Muscle of leg (tissue), 11 donors: ENCODE data around the gene CSK. TPM values are rescaled to one million over a fixed set of nuclear protein-coding genes. Genes with fewer than 3 reads are reported as not detected.
A peak's percentile ranks its signal among the peaks of the same experiment; 100 is the strongest.

Experiments used
- DNase-seq: peaks from one replicate; pipeline ENCODE4 v3.0.0; 2013
- H3K27ac ChIP-seq: one replicate; pipeline ENCODE4 v1.5.1; 2013; ENCODE audit warnings: mild to moderate bottlenecking, low read length, control low read depth
- H3K27me3 ChIP-seq: one replicate; pipeline ENCODE4 v1.6.1; 2013; ENCODE audit warnings: low read length; ENCODE audit not compliant: control insufficient read depth, insufficient read depth
- H3K36me3 ChIP-seq: one replicate; pipeline ENCODE4 v1.6.1; 2013; ENCODE audit warnings: low read length; ENCODE audit not compliant: control insufficient read depth, insufficient read depth
- H3K4me1 ChIP-seq: one replicate; pipeline ENCODE4 v1.6.1; 2013; ENCODE audit warnings: low read length; ENCODE audit not compliant: control insufficient read depth, insufficient read depth
- H3K4me3 ChIP-seq: one replicate; pipeline ENCODE4 v1.5.1; 2013; ENCODE audit warnings: low read length, control low read depth
- H3K9me3 ChIP-seq: replicated peaks from 2 replicates; pipeline ENCODE4 v1.6.1; 2013; ENCODE audit warnings: low read depth, low read length; ENCODE audit not compliant: control insufficient read depth
- WGBS: methylation state at CpG from one replicate; pipeline ENCODE4 v1.1.5; 2013; ENCODE audit warnings: missing lambda C conversion rate; ENCODE audit not compliant: insufficient coverage; 5-methylcytosine and 5-hydroxymethylcytosine counted together
- polyA plus RNA-seq, 8 donors: library from polyadenylated mRNA; unstranded; fragments of 120-200 nt; gene quantifications; one replicate each; pipeline versions ENCODE4 v1.2.1 to v1.2.3, GENCODE V29; 2013; ENCODE audit warnings: inconsistent platforms in 1 of 8, low replicate concordance in 1 of 8; ENCODE audit not compliant: insufficient read length in 8 of 8, insufficient read depth in 1 of 8
- total RNA-seq: library from RNA; stranded (reverse); fragments of 120-200 nt; gene quantifications from one replicate; pipeline ENCODE4 v1.2.4, GENCODE V29; 2013

Gene CSK
- total and polyA plus RNA-seq, 9 donors, result 13.5 to 47.0 (median 36.2) TPM

- H3K4me3 ChIP-seq, result no peak overlapping the region
These were observed 10.5 kb downstream of the CSK start for GRCh38 chr15:74792227-74793016.

DNA sequence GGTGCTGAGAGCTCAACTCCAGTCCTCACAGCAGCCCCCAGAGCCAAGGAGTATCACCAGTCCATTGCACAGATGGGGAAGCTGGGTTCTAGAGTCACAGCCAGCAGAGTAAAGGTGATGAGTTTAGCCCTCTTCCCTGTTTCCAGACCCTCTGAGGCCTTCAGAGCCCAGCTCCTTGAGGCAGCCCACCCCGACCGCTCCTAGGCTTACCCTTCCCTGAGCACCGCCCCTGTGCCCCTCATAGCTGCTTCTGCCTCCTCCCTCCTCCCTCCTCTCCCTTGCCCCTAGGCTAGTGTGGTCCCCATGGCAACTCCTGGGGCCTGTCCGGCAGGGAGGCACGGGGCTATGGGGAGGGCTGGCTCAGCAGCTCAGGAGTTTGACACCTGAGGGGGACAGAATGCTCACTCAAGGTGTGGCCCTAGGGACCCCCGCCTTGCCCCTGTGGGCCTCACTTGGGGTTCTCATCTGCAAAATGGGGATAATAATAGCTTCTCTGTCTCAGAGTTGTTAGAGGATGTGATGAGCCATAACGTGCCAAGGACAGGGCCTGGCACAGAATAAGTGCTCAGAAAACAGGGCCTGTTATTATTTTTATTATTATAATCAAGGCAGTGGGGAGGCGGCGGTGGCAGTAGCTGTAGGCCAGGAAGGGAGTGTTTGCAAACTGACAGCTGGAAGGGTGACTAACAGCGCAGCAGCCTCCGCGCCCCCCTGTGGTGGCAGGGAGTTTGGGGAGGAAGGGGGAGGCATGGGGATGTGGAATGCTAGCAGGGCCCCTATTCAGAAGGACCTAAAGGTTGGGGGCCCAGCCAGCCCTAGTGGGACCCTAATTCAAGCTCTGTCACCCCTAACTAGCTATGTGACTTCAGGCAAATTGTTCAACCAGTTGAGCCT, 11.5 kb downstream of the CSK start:
- Histone ChIP-seq H3K27ac (no peak overlapping the region), H3K36me3 (peaks cover 21% of the 10 kb centered on the region), H3K9me3 (no peaks in the 10 kb centered on the region), H3K27me3 (no peaks in the 10 kb centered on the region), H3K4me1 (peaks cover 29% of the 10 kb centered on the region), H3K4me3 (no peak overlapping the region)
- 67% methylated on average over 7 of the region's 12 CpGs for WGBS
- DNase-seq, result no peak

More at GRCh38 chr15:74792227-74793016, 10.5 kb downstream of the CSK start:
- WGBS, result 77% methylated on average over 7 of the region's 12 CpGs
- Histone ChIP-seq H3K27ac (no peak overlapping the region), H3K9me3 (no peaks in the 10 kb centered on the region), H3K27me3 (no peaks in the 10 kb centered on the region), H3K4me1 (peaks cover 39% of the 10 kb centered on the region), H3K36me3 (peaks cover 16% of the 10 kb centered on the region)
- DNase-seq, result no peak

DNA sequence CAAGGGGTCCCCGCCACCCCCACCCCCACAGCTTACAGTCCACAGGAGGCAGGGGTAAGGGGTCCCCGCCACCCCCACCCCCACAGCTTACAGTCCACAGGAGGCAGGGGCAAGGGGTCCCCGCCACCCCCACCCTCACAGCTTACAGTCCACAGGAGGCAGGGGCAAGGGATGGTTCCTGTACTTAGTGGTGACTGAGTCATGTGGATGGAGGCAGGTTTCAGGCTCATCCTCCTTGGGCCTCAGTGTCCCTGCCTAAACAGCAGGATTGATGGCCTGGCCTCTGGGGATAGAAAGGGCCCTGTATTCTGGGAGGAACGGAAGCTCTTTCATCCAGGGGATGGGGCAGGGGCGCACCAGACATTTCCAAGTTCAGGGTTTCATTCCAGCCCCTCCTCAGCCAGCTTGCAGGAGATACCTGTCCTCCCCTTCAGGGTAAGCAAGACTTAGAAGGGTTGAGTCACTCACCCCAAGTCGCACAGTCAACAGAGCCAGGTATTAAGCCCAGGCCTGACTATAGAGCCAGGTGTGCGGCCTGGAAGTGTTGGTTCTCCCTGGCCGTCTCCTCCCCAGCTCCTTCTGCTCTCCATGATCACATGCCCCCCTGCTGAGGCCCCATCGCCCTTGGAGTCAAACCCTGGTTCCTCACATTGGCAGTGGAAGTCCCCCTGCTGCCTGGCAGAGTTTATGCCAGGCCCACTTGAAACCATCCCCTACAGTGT, 12.5 kb downstream of the CSK start:
- H3K4me1 ChIP-seq, result peaks cover 19% of the 10 kb centered on the region
- no peaks in the 10 kb centered on the region for H3K9me3 ChIP-seq
- no peak overlapping the region for H3K27ac ChIP-seq
- whole genome bisulfite sequencing, result 69% methylated on average over 3 of the region's 9 CpGs
- H3K36me3 ChIP-seq, result peaks cover 25% of the 10 kb centered on the region
- no peak for DNase-seq
- no peak overlapping the region for H3K4me3 ChIP-seq
- no peaks in the 10 kb centered on the region for H3K27me3 ChIP-seq

- no peak overlapping the region for H3K27ac ChIP-seq
- H3K9me3 ChIP-seq, result no peaks in the 10 kb centered on the region
- peaks cover 30% of the 10 kb centered on the region for H3K36me3 ChIP-seq
- no peak overlapping the region for H3K4me3 ChIP-seq
- peaks cover 13% of the 10 kb centered on the region for H3K4me1 ChIP-seq
- no peaks in the 10 kb centered on the region for H3K27me3 ChIP-seq
- 80% methylated on average over 5 of the region's 9 CpGs for WGBS
- DNase-seq, result no peak
These were observed 13.1 kb downstream of the CSK start for GRCh38 chr15:74794970-74795349.

DNA sequence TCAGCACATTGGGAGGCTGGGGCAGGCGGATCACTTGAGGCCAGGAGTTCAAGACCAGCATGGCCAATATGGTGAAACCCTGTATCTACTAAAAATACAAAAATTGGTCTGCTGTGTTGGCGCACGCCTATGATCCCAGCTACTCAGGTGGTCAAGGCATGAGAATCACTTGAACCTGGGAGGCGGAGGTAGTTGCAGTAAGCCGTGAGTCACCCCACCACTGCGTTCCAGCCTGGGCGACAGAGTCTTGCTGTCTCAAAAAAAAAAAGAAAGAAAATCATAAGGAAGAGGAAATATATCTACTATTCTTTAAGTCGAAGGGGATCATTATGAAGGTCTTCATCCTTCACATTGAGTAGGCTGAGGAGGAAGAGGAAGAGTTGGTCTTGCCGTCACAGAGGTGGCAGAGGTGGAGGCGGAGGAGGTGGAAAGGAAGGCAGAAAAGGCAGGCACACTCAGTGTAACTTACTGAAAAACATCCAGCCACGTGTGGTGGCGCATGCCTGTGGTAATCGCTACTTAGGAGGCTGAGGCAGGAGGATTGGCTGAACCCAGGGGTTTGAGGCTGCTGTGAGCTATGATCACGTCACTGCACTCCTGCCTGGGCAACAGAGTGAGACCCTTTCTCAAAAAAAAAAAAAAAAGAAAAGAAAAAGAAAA, 14.2 kb downstream of the CSK start:
- WGBS, result 87% methylated on average over 4 of the region's 14 CpGs

DNA sequence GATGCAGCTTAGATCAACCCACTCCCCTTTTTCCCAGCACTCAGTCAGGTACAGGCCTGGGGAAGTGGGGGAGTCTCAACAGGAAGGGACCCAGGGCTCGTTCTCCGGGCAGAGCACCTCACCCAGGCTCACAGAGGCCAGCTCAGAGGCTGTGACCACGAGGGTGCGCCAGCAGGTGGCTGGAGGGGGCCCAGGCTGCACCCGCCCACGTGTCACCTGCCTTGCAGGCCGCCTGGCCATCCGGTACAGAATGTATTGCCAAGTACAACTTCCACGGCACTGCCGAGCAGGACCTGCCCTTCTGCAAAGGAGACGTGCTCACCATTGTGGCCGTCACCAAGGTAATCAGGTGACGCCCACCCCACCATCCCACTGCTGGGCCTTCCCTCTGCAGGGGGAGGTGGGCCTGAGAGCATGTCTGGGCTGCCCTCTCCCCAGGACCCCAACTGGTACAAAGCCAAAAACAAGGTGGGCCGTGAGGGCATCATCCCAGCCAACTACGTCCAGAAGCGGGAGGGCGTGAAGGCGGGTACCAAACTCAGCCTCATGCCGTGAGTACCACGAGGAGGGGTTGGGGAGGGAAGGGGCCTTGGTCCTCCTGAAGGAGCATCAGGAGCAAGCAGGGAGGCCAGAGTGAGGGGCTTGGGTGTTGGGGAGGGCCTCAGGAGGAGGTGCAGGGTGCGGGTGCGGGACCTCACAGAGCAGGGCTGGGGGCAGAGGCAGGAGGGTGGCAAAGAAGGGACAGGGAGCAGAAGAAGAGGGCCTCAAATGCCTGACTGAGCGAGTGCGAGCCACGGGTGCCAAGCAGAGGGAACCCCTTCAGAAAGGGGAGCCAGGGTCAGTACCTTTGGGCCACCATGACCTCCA, 16.7 kb downstream of the CSK start:
- WGBS, result 81% methylated on average over 20 of the region's 25 CpGs
- H3K4me1 ChIP-seq, result no peaks in the 10 kb centered on the region
- no peaks in the 10 kb centered on the region for H3K27me3 ChIP-seq
- no peak for DNase-seq
- H3K9me3 ChIP-seq, result no peaks in the 10 kb centered on the region
- H3K4me3 ChIP-seq, result no peak overlapping the region
- H3K36me3 ChIP-seq, result peaks cover 59% of the 10 kb centered on the region
- H3K27ac ChIP-seq, result no peak overlapping the region

More for the DNA sequence above, 14.2 kb downstream of the CSK start:
- Histone ChIP-seq H3K4me3 (no peak overlapping the region), H3K36me3 (peaks cover 42% of the 10 kb centered on the region), H3K4me1 (peaks cover 5% of the 10 kb centered on the region), H3K27ac (no peak overlapping the region), H3K27me3 (no peaks in the 10 kb centered on the region), H3K9me3 (no peaks in the 10 kb centered on the region)
- DNase-seq, result no peak

GRCh38 chr15:74799255-74799855, 17.5 kb downstream of the CSK start:
- Histone ChIP-seq H3K36me3 (peaks cover 65% of the 10 kb centered on the region), H3K27me3 (no peaks in the 10 kb centered on the region), H3K4me3 (no peak overlapping the region), H3K4me1 (no peaks in the 10 kb centered on the region), H3K27ac (no peak overlapping the region), H3K9me3 (no peaks in the 10 kb centered on the region)
- WGBS, result 84% methylated on average over 13 of the region's 16 CpGs
- no peak for DNase-seq

DNA sequence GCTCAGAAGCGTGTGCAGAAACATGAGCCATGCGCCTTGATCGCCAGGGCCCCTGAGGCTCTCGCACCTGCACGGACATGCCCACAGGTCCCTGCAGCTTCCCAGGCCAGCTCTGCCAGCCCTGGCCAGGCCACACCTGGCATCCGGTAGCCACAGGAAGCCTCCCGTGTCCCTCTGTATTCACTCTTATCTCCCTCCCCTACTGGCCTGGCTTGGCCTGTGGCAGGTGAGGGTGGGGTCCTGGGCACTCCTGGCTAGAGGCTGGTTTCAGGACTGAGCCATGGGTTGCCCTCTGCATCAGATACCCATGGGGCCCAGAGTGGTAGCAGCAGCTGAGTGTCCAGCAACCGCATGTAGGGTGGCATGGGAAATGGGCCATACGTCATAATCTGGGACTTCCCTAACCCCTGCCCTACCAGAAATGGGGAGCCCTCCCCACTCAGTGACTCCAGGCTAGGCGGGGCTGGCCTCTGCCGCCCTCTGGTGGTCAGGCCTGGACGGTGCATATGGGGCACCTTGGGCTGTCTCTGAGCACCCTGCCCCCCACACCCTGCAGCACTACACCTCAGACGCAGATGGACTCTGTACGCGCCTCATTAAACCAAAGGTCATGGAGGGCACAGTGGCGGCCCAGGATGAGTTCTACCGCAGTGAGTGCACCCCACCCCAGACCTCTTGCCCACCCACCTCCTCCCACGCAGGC, 18.1 kb downstream of the CSK start:
- no peaks in the 10 kb centered on the region for H3K9me3 ChIP-seq
- DNase-seq, result peak; percentile 70
- no peak overlapping the region for H3K27ac ChIP-seq
- H3K27me3 ChIP-seq, result no peaks in the 10 kb centered on the region
- WGBS, result 55% methylated on average over 13 of the region's 18 CpGs
- no peaks in the 10 kb centered on the region for H3K4me1 ChIP-seq
- no peak overlapping the region for H3K4me3 ChIP-seq
- peaks cover 63% of the 10 kb centered on the region for H3K36me3 ChIP-seq
